Mucosa of descending colon (tissue), 3 donors: Measurements from ENCODE around the gene GALNTL6. TPM values are rescaled to one million over a fixed set of nuclear protein-coding genes. Genes with fewer than 3 reads are reported as not detected.

ENCODE experiments used
- ATAC-seq: fragments of 200-7000 bp; cut with Tn5 transposase; one replicate; pipeline ENCODE4 v1.9.1; 2020; ENCODE audit warnings: mild to moderate bottlenecking, moderate library complexity
- DNase-seq, 3 donors: peaks; one replicate each; pipeline ENCODE4 v3.0.0-alpha.2; 2020
- H3K36me3 ChIP-seq: fragments of 200-600 bp; one replicate; pipeline ENCODE4 v1.8.0; 2021; ENCODE audit warnings: low read depth, mild to moderate bottlenecking
- H3K4me1 ChIP-seq: fragments of 200-600 bp; one replicate; pipeline ENCODE4 v1.8.0; 2021; ENCODE audit warnings: low read depth, mild to moderate bottlenecking
- H3K4me3 ChIP-seq: fragments of 200-600 bp; one replicate; pipeline ENCODE4 v1.8.0; 2021; ENCODE audit warnings: mild to moderate bottlenecking
- H3K9me3 ChIP-seq: fragments of 200-600 bp; one replicate; pipeline ENCODE4 v1.8.0; 2021; ENCODE audit warnings: mild to moderate bottlenecking
- CTCF ChIP-seq: fragments of 200-600 bp; IDR thresholded peaks from one replicate; pipeline ENCODE4 v1.8.0; 2022; ENCODE audit warnings: antibody characterized with exemption, mild to moderate bottlenecking
- intact Hi-C, 2 donors: fragments of 100-400 bp; cut with DNase I in 1 of 2; cut with micrococcal nuclease in 1 of 2; formaldehyde crosslinking; loops; one replicate each; pipeline versions ENCODE4 v1.11.0 to v1.11.1; 2022; cut with DNase I, micrococcal nuclease
- total RNA-seq, 3 donors: library from RNA; stranded (reverse); fragmentation: NEBNext Ultra II Directional in 2 of 3; extraction: Animal tissue kit (Norgen Biotek cat#: 25700) in 2 of 3; gene quantifications; one replicate each; pipeline versions ENCODE4 v1.2.1 to v1.2.4, GENCODE V29; 2021 to 2023
- donor health status: DM: no; HTN: no; CAD: no; lungs with moderate emphysema.
- donor health status: DM: no; HTN: no; CAD: no.
- donor health status: DM: no; HTN: yes; CAD: no.

GALNTL6 gene
- total RNA-seq, 3 donors from 2014 or later: 0.12 to 0.27 (median 0.19) TPM

- no peak for DNase-seq
- Histone ChIP-seq H3K36me3 (no peaks in the 10 kb centered on the region), H3K4me1 (no peaks in the 10 kb centered on the region), H3K4me3 (no peak overlapping the region), H3K9me3 (no peaks in the 10 kb centered on the region)
- no peak for TF ChIP-seq CTCF
- no peak for ATAC-seq
- intact Hi-C loops: no loop called here
These were observed 1013.7 kb downstream of the GALNTL6 start for GRCh38 chr4:172826861-172827260.

- Histone ChIP-seq H3K4me3 (no peak overlapping the region), H3K36me3 (no peaks in the 10 kb centered on the region), H3K9me3 (no peaks in the 10 kb centered on the region), H3K4me1 (no peaks in the 10 kb centered on the region)
- no peak for DNase-seq
- no peak for TF ChIP-seq CTCF
- intact Hi-C loops: no loop called here
- ATAC-seq: no peak
These were observed 1017.1 kb downstream of the GALNTL6 start for GRCh38 chr4:172830295-172830764.

GRCh38 chr4:172836661-172837060 lies 1023.5 kb downstream of the GALNTL6 start:
- DNase-seq: no peak
- no peak for TF ChIP-seq CTCF
- Histone ChIP-seq H3K36me3 (no peaks in the 10 kb centered on the region), H3K4me1 (no peaks in the 10 kb centered on the region), H3K4me3 (no peak overlapping the region), H3K9me3 (no peaks in the 10 kb centered on the region)
- ATAC-seq: no peak
- intact Hi-C loops: no loop called here

- intact Hi-C loops: no loop called here
- no peak for TF ChIP-seq CTCF
- no peak for DNase-seq
- H3K4me3 ChIP-seq: no peak overlapping the region
- H3K9me3 ChIP-seq: no peaks in the 10 kb centered on the region
- no peaks in the 10 kb centered on the region for H3K4me1 ChIP-seq
- ATAC-seq: no peak
- H3K36me3 ChIP-seq: no peaks in the 10 kb centered on the region
These were observed 1024.9 kb downstream of the GALNTL6 start for GRCh38 chr4:172838111-172838510.

- no peak for TF ChIP-seq CTCF
- H3K36me3 ChIP-seq: no peaks in the 10 kb centered on the region
- peak; percentile 51 for ATAC-seq
- no peak overlapping the region for H3K4me3 ChIP-seq
- H3K4me1 ChIP-seq: no peaks in the 10 kb centered on the region
- DNase-seq: peak in 1 of 3 donors; percentile 9
- intact Hi-C loops: no loop called here
- no peaks in the 10 kb centered on the region for H3K9me3 ChIP-seq
These were observed 1025.7 kb downstream of the GALNTL6 start for GRCh38 chr4:172838943-172839342.

- Histone ChIP-seq H3K9me3 (no peaks in the 10 kb centered on the region), H3K36me3 (no peaks in the 10 kb centered on the region), H3K4me1 (no peaks in the 10 kb centered on the region), H3K4me3 (no peak overlapping the region)
- intact Hi-C loops: no loop called here
- ATAC-seq: no peak
- TF ChIP-seq CTCF: no peak
- DNase-seq: no peak
These were observed 1029.6 kb downstream of the GALNTL6 start for GRCh38 chr4:172842779-172843178.
